Activated B cell treated with CpG ODN at 0.5 μM for 24 hours (primary cell): ENCODE data around the gene CEP83. TPM values are rescaled to one million over a fixed set of nuclear protein-coding genes. Genes with fewer than 3 reads are reported as not detected.

Source experiments
- ATAC-seq: fragments of 200-7000 bp; cut with Tn5 transposase; one replicate; pipeline ENCODE4 v1.10.0; 2021; ENCODE audit warnings: low read depth, mild to moderate bottlenecking, moderate library complexity
- CTCF ChIA-PET: fragments of 350-600 bp; sonication (Branson Sonifier 250); formaldehyde crosslinking; loops from one replicate; lab custom pipeline; 2021; ENCODE audit warnings: antibody characterized with exemption; lab: Charles Lee
- POLR2A ChIA-PET: fragments of 350-600 bp; sonication (Branson Sonifier 250); formaldehyde crosslinking; loops from one replicate; lab custom pipeline; 2021; ENCODE audit warnings: antibody characterized with exemption; lab: Charles Lee
- DNase-seq: peaks from one replicate; pipeline ENCODE4 v3.0.0; 2022
- H3K27ac Mint-ChIP-seq: one replicate; pipeline ENCODE4 v1.8.0; 2020; ENCODE audit warnings: mixed read lengths
- H3K27me3 Mint-ChIP-seq: one replicate; pipeline ENCODE4 v1.8.0; 2021; ENCODE audit warnings: mixed read lengths
- H3K36me3 Mint-ChIP-seq: one replicate; pipeline ENCODE4 v1.8.0; 2021; ENCODE audit warnings: low read depth, mixed read lengths
- H3K4me1 Mint-ChIP-seq: one replicate; pipeline ENCODE4 v1.8.0; 2021; ENCODE audit warnings: mixed read lengths
- H3K4me3 Mint-ChIP-seq: one replicate; pipeline ENCODE4 v1.8.0; 2020; ENCODE audit warnings: mild to moderate bottlenecking, mixed read lengths
- H3K9me3 Mint-ChIP-seq: one replicate; pipeline ENCODE4 v1.8.0; 2020; ENCODE audit warnings: mixed read lengths
- CTCF ChIP-seq: fragments of 200-600 bp; IDR thresholded peaks from one replicate; pipeline ENCODE4 v1.8.0; 2022; ENCODE audit warnings: antibody characterized with exemption, mild to moderate bottlenecking
- intact Hi-C: fragments of 100-400 bp; cut with micrococcal nuclease; formaldehyde crosslinking; loops from one replicate; pipeline ENCODE4 v1.15.1; 2024
- total RNA-seq: library from RNA; stranded (reverse); gene quantifications from 2 replicates; pipeline ENCODE4 v1.2.3, GENCODE V29; 2022

The CEP83 gene
- total RNA-seq, 1 donor from 2014 or later = 36.9 TPM

DNA sequence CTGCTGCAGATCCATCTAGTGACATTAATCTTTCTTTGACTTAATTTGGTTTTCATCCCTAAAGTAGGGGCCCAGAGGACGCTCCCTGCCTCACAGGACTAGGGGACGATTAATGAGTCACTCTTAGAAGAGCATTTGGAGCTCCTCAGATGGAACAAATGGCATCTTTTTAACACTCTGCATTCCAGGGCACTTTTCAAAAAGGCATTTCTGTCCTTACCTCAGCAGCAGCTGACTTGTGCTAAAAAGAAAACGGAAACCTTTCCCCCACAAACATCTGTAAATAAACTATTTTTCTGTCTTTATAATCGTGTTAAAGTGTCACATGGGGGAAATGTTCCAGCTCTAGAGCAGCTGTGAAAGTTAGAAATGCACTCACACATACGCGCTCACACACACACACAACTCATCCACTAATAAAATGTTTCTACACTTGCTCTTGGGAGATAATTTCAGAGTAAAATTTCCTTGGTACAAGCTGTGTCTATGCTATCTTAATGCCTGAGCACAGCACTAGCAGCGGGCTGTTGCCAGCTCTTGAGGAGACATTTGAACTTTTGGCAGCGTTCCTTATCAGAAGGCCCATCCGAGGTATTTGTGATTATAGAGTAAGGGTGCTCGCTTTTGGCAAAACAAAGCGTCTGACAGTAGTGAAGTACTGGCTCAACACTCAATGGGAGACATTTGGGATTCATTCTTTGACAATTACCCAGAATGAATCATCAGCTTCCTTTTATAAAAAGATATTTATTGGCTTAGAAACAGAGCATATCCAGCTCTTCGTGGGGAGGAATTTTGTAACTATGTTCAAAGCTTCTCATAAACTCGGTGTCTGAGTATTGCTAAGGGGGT lies 170.0 kb downstream of the CEP83 start:
- ChIA-PET CTCF (no interaction called here), POLR2A (interaction anchor here (0.8 to 1.3 kb wide), 3 partner anchors 27 to 116 kb away, joined by 3 read pairs; no protein-coding TSS in a partner anchor)
- Mint-ChIP-seq H3K36me3 (peaks cover 66% of the 10 kb centered on the region), H3K4me1 (peaks cover 19% of the 10 kb centered on the region), H3K4me3 (no peak overlapping the region), H3K27ac (peak overlapping the region; percentile 37), H3K27me3 (no peaks in the 10 kb centered on the region), H3K9me3 (no peaks in the 10 kb centered on the region)
- ATAC-seq (no peak), DNase-seq (no peak)
- intact Hi-C loops = loop anchor here (10.0 kb wide), 1 partner anchor 45 kb away; no protein-coding TSS in a partner anchor
- no peak for TF ChIP-seq CTCF

DNA sequence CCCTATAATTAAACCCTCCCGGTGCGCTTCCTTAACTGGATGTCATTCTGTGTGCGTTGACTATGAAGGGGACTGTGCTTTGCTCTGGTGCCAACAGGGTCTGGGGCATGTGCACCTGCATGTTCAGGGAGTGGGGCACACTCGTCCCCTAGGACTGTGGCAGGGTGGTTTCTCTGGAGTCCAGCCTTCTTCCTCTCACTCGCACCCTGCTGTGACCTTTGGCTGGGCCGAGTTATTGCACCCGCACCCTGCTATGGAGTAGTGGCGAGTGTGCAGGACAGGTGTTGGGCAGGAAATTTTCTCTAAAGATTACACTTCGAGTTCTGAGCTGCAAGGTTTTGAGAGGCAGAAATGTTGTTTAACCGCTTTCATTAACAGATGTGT lies 172.4 kb downstream of the CEP83 start:
- Mint-ChIP-seq H3K9me3 (no peaks in the 10 kb centered on the region), H3K27me3 (no peaks in the 10 kb centered on the region), H3K4me1 (peaks cover 28% of the 10 kb centered on the region), H3K27ac (peak overlapping the region; percentile 69), H3K4me3 (no peak overlapping the region), H3K36me3 (peaks cover 82% of the 10 kb centered on the region)
- no peak for TF ChIP-seq CTCF
- CTCF ChIA-PET = no interaction called here
- intact Hi-C loops = no loop called here
- POLR2A ChIA-PET = no interaction called here
- no peak for DNase-seq
- no peak for ATAC-seq

DNA sequence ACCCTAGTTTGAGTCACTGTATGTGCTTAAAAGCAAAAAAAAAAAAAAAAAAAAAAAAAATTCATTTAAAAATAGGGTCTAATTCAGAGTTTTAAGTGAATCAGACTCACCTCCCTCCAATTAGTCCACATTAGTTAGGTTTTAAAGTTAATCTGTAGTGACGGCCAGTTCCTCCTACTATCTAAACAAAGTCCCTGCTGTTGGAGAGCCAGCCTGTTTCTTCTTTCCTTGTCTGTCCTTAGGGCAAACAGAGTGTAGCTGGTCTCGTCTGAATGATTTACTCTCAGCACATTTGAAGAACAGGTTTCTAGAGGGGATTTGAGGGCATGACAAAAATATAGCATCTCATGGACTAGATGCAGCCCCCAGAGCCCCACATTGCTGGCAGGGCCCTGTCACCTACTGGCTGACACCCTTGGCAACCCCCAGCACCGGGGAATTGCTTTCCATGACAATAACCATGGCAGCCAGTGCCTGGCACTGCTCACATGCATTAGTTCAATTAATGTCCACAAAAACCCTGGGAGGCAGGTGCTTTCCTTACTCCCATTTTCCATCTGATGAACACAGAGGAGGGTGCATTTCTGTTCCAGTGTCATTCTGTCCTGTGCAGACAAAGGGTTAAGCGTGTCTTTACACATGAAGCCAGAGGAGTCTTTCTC lies 173.0 kb downstream of the CEP83 start:
- TF ChIP-seq CTCF = no peak
- ATAC-seq (no peak), DNase-seq (no peak)
- Mint-ChIP-seq H3K4me1 (peaks cover 33% of the 10 kb centered on the region), H3K27me3 (no peaks in the 10 kb centered on the region), H3K36me3 (peaks cover 84% of the 10 kb centered on the region), H3K27ac (peak overlapping the region; percentile 69), H3K9me3 (no peaks in the 10 kb centered on the region), H3K4me3 (no peak overlapping the region)
- ChIA-PET POLR2A (no interaction called here), CTCF (no interaction called here)
- intact Hi-C loops = no loop called here

- no peak for TF ChIP-seq CTCF
- ATAC-seq (no peak), DNase-seq (no peak)
- Mint-ChIP-seq H3K27ac (no peak overlapping the region), H3K4me3 (no peak overlapping the region), H3K36me3 (peaks cover 80% of the 10 kb centered on the region), H3K9me3 (no peaks in the 10 kb centered on the region), H3K4me1 (peaks cover 36% of the 10 kb centered on the region), H3K27me3 (no peaks in the 10 kb centered on the region)
- ChIA-PET POLR2A (no interaction called here), CTCF (no interaction called here)
- intact Hi-C loops = no loop called here
Measured at GRCh38 chr12:94285943-94286582, 173.6 kb downstream of the CEP83 start.

DNA sequence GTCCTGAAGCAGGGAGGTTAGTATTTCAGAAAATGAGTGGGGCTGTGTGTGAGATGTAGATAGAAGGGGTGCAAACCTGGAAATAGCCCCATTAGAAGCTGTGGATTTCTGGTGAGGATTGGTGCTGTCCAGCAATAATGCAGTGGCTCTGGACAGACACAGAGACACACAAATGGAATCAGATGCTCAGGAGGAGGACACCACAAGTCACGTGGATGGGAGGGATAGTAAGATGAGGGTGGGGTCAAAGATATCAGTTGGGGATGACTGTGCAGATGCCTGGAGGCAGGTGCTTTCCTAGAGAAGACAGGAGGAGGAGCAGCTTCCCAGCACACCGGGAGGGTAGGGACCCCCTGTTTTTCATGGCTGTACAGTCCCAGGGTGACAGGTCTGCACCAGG lies 174.8 kb downstream of the CEP83 start:
- DNase-seq (no peak), ATAC-seq (no peak)
- Mint-ChIP-seq H3K27ac (no peak overlapping the region), H3K36me3 (peaks cover 83% of the 10 kb centered on the region), H3K4me3 (no peak overlapping the region), H3K4me1 (peaks cover 38% of the 10 kb centered on the region), H3K9me3 (no peaks in the 10 kb centered on the region), H3K27me3 (no peaks in the 10 kb centered on the region)
- intact Hi-C loops = no loop called here
- POLR2A ChIA-PET = no interaction called here
- no peak for TF ChIP-seq CTCF
- CTCF ChIA-PET = no interaction called here
